Measurements from ENCODE around the gene NLGN4Y. TPM values are rescaled to one million over a fixed set of nuclear protein-coding genes. Genes with fewer than 3 reads are reported as not detected.

NLGN4Y gene
- total RNA-seq, 2 donors from 2014 or later = 36.7 TPM; not detected in 1

DNA sequence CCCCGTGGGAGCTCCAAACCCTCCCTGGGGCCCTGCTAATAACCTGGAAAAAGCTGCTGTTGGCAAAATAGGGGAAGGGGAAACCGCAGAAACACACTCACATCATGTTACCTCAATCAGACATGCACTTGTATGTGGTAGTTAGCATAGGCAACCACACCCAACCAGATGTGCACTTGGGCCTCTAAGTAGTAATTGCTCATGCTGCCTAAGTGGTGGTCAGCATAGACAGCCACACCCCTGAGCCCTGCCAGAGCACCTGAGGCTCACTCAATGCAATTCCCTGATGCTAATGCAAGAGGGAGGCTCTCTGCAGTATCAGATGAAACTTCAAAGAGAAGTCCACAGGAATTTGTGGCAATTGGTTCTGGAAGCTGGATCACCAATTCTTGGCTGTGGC, 301.4 kb downstream of the NLGN4Y start:
- 71% methylated on average over 1 of the region's 2 CpGs; no CpG with 5 or more reads in 1 of the 2 experiments for WGBS, 2 experiments (ENCODE audit: insufficient coverage in 1 of 2, insufficient read length in 1 of 2)
- TF ChIP-seq, protein P1, sequence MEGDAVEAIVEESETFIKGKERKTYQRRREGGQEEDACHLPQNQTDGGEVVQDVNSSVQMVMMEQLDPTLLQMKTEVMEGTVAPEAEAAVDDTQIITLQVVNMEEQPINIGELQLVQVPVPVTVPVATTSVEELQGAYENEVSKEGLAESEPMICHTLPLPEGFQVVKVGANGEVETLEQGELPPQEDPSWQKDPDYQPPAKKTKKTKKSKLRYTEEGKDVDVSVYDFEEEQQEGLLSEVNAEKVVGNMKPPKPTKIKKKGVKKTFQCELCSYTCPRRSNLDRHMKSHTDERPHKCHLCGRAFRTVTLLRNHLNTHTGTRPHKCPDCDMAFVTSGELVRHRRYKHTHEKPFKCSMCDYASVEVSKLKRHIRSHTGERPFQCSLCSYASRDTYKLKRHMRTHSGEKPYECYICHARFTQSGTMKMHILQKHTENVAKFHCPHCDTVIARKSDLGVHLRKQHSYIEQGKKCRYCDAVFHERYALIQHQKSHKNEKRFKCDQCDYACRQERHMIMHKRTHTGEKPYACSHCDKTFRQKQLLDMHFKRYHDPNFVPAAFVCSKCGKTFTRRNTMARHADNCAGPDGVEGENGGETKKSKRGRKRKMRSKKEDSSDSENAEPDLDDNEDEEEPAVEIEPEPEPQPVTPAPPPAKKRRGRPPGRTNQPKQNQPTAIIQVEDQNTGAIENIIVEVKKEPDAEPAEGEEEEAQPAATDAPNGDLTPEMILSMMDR (conservative IDR thresholded peaks at IDR 0.05) = no peak
- Mint-ChIP-seq H3K9me3 (no peaks in the 10 kb centered on the region), H3K36me3 (ENCODE audit: low read depth) (no peaks in the 10 kb centered on the region), H3K27ac (no peak overlapping the region), H3K4me3 (no peak overlapping the region), H3K4me1 (no peaks in the 10 kb centered on the region), H3K27me3 (ENCODE audit: insufficient read depth) (no peaks in the 10 kb centered on the region)
- Histone ChIP-seq H3K4me1 (ENCODE audit: control insufficient read depth, insufficient read depth, low read length) (no peaks in the 10 kb centered on the region), H3K9me3 (ENCODE audit: control insufficient read depth, low read length) (no peaks in the 10 kb centered on the region), H3K36me3 (ENCODE audit: control insufficient read depth, insufficient read depth, low read length) (peaks cover under 1% of the 10 kb centered on the region), H3K9ac (ENCODE audit: extremely low read depth, low read length, poor library complexity, severe bottlenecking) (no peak overlapping the region), H3K27ac (ENCODE audit: low read depth, low read length) (no peak overlapping the region), H3K27me3 (ENCODE audit: control insufficient read depth, insufficient read depth, low read length, poor library complexity, severe bottlenecking) (no peaks in the 10 kb centered on the region), H3K4me3 (ENCODE audit: low read length) (no peak overlapping the region)
- DNase-seq = no peak

DNA sequence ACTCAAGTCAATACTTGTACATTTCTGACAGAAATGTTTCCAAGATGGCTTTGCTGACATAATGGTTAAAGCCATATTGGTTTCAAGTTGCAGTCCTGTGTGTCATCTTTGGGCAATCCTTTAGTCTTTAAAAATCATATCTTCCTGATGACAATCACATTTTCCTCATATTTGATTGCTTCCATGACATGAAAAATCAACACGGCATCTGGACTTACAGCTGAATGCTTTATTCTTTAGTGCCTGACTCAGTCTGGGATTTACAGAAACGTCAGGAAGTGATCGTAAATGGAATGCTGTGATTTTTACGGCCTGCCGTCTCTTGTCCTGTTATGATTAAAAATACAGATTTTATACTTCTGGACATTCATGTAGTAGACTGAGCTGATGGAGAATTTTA, 304.2 kb downstream of the NLGN4Y start:
- 97 to 100% methylated on average over 1 to 4 of the region's 5 CpGs for WGBS, 2 experiments (ENCODE audit: insufficient coverage in 1 of 2, insufficient read length in 1 of 2)
- TF ChIP-seq, protein P1 (conservative IDR thresholded peaks at IDR 0.05) = no peak
- Mint-ChIP-seq H3K4me1 (no peaks in the 10 kb centered on the region), H3K27ac (no peak overlapping the region), H3K27me3 (ENCODE audit: insufficient read depth) (no peaks in the 10 kb centered on the region), H3K36me3 (ENCODE audit: low read depth) (no peaks in the 10 kb centered on the region), H3K4me3 (no peak overlapping the region), H3K9me3 (no peaks in the 10 kb centered on the region)
- H3K4me1 ChIP-seq (ENCODE audit: control insufficient read depth, insufficient read depth, low read length) = no peaks in the 10 kb centered on the region
- peaks cover 9% of the 10 kb centered on the region for H3K9me3 ChIP-seq (ENCODE audit: control insufficient read depth, low read length)
- no peak overlapping the region for H3K27ac ChIP-seq (ENCODE audit: low read depth, low read length)
- H3K36me3 ChIP-seq (ENCODE audit: control insufficient read depth, insufficient read depth, low read length) = peaks cover 12% of the 10 kb centered on the region
- no peak overlapping the region for H3K9ac ChIP-seq (ENCODE audit: extremely low read depth, low read length, poor library complexity, severe bottlenecking)
- H3K27me3 ChIP-seq (ENCODE audit: control insufficient read depth, insufficient read depth, low read length, poor library complexity, severe bottlenecking) = no peaks in the 10 kb centered on the region
- H3K4me3 ChIP-seq (ENCODE audit: low read length) = no peak overlapping the region
- no peak for DNase-seq

DNA sequence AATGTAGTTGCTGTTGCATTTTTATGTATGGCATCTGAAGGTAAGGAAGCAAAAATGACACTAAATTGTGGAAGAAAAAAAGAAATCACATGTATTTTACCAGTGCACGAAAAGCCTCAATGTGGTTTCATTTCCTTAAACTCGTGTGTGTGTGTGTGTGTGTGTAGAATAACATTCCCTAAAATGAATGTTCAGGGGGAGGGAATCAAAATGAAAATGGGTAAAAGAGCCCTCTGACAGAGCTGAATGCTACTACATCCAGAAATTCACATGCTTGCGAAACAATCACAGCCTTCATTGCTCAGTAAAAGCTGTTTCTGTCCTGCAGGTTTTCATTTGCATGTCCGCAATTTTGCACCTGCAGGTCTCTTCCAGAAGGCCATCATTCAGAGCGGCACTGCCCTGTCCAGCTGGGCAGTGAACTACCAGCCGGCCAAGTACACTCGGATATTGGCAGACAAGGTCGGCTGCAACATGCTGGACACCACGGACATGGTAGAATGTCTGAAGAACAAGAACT, 305.1 kb downstream of the NLGN4Y start:
- Mint-ChIP-seq H3K36me3 (ENCODE audit: low read depth) (no peaks in the 10 kb centered on the region), H3K9me3 (no peaks in the 10 kb centered on the region), H3K4me3 (no peak overlapping the region), H3K27me3 (ENCODE audit: insufficient read depth) (no peaks in the 10 kb centered on the region), H3K4me1 (no peaks in the 10 kb centered on the region), H3K27ac (no peak overlapping the region)
- TF ChIP-seq, protein P1 (conservative IDR thresholded peaks at IDR 0.05) = no peak
- DNase-seq = no peak
- no peaks in the 10 kb centered on the region for H3K4me1 ChIP-seq (ENCODE audit: control insufficient read depth, insufficient read depth, low read length)
- H3K36me3 ChIP-seq (ENCODE audit: control insufficient read depth, insufficient read depth, low read length) = peaks cover 12% of the 10 kb centered on the region
- H3K27ac ChIP-seq (ENCODE audit: low read depth, low read length) = no peak overlapping the region
- WGBS, 2 experiments (ENCODE audit: insufficient coverage in 1 of 2, insufficient read length in 1 of 2) = 94 to 100% methylated on average over 1 to 9 of the region's 9 CpGs
- peaks cover 9% of the 10 kb centered on the region for H3K9me3 ChIP-seq (ENCODE audit: control insufficient read depth, low read length)
- no peak overlapping the region for H3K4me3 ChIP-seq (ENCODE audit: low read length)
- H3K9ac ChIP-seq (ENCODE audit: extremely low read depth, low read length, poor library complexity, severe bottlenecking) = no peak overlapping the region
- H3K27me3 ChIP-seq (ENCODE audit: control insufficient read depth, insufficient read depth, low read length, poor library complexity, severe bottlenecking) = no peaks in the 10 kb centered on the region

Measured in endodermal cell (in vitro differentiated cells).